Measurements from ENCODE around the gene ZSWIM5. TPM values are rescaled to one million over a fixed set of nuclear protein-coding genes. Genes with fewer than 3 reads are reported as not detected.
A peak's percentile ranks its signal among the peaks of the same experiment; 100 is the strongest.
"Not testable (repeated sequence)": the region's sequence is repeated elsewhere in the genome, so short reads cannot be mapped to it uniquely, and the experiment has no call there.

Gene ZSWIM5
- total RNA-seq, 1 donor = 0.43 TPM

DNA sequence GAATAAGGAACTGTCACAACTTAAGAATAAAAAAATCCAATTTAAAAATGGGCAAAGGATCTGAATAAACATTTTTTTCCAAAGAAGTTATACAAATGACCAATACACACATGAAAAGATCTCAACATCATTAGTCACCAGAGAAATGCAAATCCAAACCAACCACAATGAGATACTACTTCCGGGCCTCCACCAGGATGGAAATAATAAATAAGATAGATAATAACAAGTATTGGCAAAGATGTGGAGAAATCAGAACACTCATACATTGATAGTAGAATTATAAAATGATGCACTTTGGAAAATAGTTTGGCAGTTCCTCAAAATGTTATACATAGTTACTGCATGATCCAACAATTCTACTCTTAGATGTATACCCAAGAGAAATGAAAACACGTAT lies 18.7 kb downstream of the ZSWIM5 start:
- no peak for DNase-seq (ENCODE audit: low read depth)
- no peak overlapping the region for H3K4me3 ChIP-seq (ENCODE audit: low read depth, low read length)
- TF ChIP-seq, protein P1, sequence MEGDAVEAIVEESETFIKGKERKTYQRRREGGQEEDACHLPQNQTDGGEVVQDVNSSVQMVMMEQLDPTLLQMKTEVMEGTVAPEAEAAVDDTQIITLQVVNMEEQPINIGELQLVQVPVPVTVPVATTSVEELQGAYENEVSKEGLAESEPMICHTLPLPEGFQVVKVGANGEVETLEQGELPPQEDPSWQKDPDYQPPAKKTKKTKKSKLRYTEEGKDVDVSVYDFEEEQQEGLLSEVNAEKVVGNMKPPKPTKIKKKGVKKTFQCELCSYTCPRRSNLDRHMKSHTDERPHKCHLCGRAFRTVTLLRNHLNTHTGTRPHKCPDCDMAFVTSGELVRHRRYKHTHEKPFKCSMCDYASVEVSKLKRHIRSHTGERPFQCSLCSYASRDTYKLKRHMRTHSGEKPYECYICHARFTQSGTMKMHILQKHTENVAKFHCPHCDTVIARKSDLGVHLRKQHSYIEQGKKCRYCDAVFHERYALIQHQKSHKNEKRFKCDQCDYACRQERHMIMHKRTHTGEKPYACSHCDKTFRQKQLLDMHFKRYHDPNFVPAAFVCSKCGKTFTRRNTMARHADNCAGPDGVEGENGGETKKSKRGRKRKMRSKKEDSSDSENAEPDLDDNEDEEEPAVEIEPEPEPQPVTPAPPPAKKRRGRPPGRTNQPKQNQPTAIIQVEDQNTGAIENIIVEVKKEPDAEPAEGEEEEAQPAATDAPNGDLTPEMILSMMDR (IDR thresholded peaks at IDR 0.05; ENCODE audit: insufficient read depth, low read depth, low read length) = no peak

DNA sequence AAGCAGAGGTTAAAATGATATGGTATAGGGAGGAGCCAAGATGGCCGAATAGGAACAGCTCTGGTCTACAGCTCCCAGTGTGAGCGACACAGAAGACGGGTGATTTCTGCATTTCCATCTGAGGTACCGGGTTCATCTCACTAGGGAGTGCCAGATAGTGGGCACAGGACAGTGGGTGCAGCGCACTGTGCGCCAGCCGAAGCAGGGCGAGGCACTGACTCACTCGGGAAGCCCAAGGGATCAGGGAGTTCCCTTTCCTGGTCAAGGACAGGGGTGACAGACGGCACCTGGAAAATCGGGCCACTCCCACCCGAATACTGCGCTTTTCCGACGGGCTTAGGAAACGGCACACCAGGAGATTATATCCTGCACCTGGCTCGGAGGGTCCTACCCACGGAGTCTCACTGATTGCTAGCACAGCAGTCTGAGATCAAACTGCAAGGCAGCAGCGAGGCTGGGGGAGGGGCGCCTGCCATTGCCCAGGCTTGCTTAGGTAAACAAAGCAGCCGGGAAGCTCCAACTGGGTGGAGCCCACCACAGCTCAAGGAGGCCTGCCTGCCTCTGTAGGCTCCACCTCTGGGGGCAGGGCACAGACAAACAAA lies 26.4 kb downstream of the ZSWIM5 start:
- DNase-seq (ENCODE audit: low read depth); H3K4me3 ChIP-seq (ENCODE audit: low read depth, low read length): not testable (repeated sequence)

DNA sequence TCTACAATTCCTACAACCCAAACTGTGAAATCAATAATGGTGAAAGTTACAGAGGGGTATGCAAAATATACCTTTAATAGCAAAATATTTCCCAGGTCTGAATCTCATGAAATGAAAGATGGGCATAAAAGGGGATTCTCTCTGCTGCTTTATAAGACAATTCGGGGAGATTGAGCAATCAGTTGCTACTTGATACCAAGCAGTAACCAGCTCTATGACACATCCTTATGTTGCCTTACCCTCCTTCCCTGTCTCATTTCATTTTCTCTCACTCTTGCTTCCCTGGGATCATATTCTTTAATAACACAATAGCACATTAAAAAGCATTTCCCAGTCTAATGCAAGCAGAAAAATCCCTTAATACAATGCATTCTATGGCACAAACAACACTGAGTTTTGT lies 29.0 kb downstream of the ZSWIM5 start:
- H3K4me3 ChIP-seq (ENCODE audit: low read depth, low read length) = no peak overlapping the region
- DNase-seq (ENCODE audit: low read depth) = peak; percentile 14
- TF ChIP-seq, protein P1 (IDR thresholded peaks at IDR 0.05; ENCODE audit: insufficient read depth, low read depth, low read length) = no peak

GRCh38 chr1:45172764-45173163 lies 33.6 kb downstream of the ZSWIM5 start:
- TF ChIP-seq, protein P1 (IDR thresholded peaks at IDR 0.05; ENCODE audit: insufficient read depth, low read depth, low read length) = no peak
- no peak overlapping the region for H3K4me3 ChIP-seq (ENCODE audit: low read depth, low read length)
- no peak for DNase-seq (ENCODE audit: low read depth)

- H3K4me3 ChIP-seq (ENCODE audit: low read depth, low read length) = no peak overlapping the region
- TF ChIP-seq, protein P1 (IDR thresholded peaks at IDR 0.05; ENCODE audit: insufficient read depth, low read depth, low read length) = no peak
- DNase-seq (ENCODE audit: low read depth) = peak; percentile 18
Observed at GRCh38 chr1:45172005-45172404, 34.4 kb downstream of the ZSWIM5 start.

- TF ChIP-seq, protein P1 (IDR thresholded peaks at IDR 0.05; ENCODE audit: insufficient read depth, low read depth, low read length) = no peak
- DNase-seq (ENCODE audit: low read depth) = no peak
- no peak overlapping the region for H3K4me3 ChIP-seq (ENCODE audit: low read depth, low read length)
Observed at GRCh38 chr1:45171575-45171974, 34.8 kb downstream of the ZSWIM5 start.

GRCh38 chr1:45170151-45170742 lies 36.2 kb downstream of the ZSWIM5 start:
- DNase-seq (ENCODE audit: low read depth) = no peak
- TF ChIP-seq, protein P1 (IDR thresholded peaks at IDR 0.05; ENCODE audit: insufficient read depth, low read depth, low read length) = no peak

GRCh38 chr1:45167947-45168346 lies 38.5 kb downstream of the ZSWIM5 start:
- not testable (repeated sequence) for DNase-seq (ENCODE audit: low read depth); H3K4me3 ChIP-seq (ENCODE audit: low read depth, low read length)

More at GRCh38 chr1:45170151-45170742, 36.2 kb downstream of the ZSWIM5 start:
- H3K4me3 ChIP-seq (ENCODE audit: low read depth, low read length) = no peak overlapping the region

- DNase-seq (ENCODE audit: low read depth); H3K4me3 ChIP-seq (ENCODE audit: low read depth, low read length): not testable (repeated sequence)
Observed at GRCh38 chr1:45164307-45164706, 42.1 kb downstream of the ZSWIM5 start.

- H3K4me3 ChIP-seq (ENCODE audit: low read depth, low read length); DNase-seq (ENCODE audit: low read depth): not testable (repeated sequence)
Observed at GRCh38 chr1:45163111-45163510, 43.3 kb downstream of the ZSWIM5 start.

Measured in fibroblast of villous mesenchyme (primary cell).